HL-60 (cell line): Measurements from ENCODE around the gene CYP4F22.
"Not testable (repeated sequence)": the region's sequence is repeated elsewhere in the genome, so short reads cannot be mapped to it uniquely, and the experiment has no call there.

ENCODE experiments used
- CTCF ChIP-seq: IDR thresholded peaks from one replicate; pipeline ENCODE4 v1.5.1; 2011; ENCODE audit warnings: low read length, control low read depth, inconsistent platforms; ENCODE audit not compliant: insufficient read depth
- GABPA ChIP-seq: IDR thresholded peaks from 2 replicates; pipeline ENCODE4 v1.6.1; 2012; ENCODE audit warnings: low read depth
- POLR2AphosphoS5 ChIP-seq: IDR thresholded peaks from 2 replicates; pipeline ENCODE4 v1.6.1; 2012; ENCODE audit warnings: low read depth
- SPI1 ChIP-seq: IDR thresholded peaks from 2 replicates; pipeline ENCODE4 v1.6.1; 2012; ENCODE audit warnings: low read depth, mild to moderate bottlenecking, borderline replicate concordance

DNA sequence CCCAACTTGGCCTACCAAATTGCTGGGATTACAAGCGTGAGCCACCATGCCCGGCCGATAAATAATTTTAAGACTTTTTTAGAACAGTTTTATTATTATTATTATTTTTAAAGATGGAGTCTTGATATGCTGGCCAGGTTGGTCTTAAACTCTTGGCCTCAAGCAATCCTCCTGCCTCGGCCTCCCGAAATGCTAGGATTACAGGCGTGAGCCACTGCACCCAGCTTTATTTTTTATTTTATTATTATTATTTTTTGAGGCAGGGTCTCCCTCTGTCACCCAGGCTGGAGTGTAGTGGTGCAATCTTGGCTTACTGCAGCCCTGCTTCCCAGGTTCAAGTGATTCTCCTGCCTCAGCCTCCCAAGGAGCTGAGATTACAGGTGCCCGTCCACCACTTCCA is 27.3 kb upstream of the CYP4F22 start:
- TF ChIP-seq POLR2AphosphoS5, CTCF, GABPA, SPI1: not testable (repeated sequence)
